GM12864 (cell line): Measurements from ENCODE around the gene PIP.
"Not testable (repeated sequence)": the region's sequence is repeated elsewhere in the genome, so short reads cannot be mapped to it uniquely, and the experiment has no call there.

Experiments
- DNase-seq: peaks from one replicate; pipeline ENCODE4 v3.0.0-alpha.2; 2011; ENCODE audit warnings: low read depth
- H3K4me3 ChIP-seq: 2 replicates; pipeline ENCODE4 v1.5.1; 2011; ENCODE audit warnings: mild to moderate bottlenecking, low read depth, low read length, control low read depth
- CTCF ChIP-seq: IDR thresholded peaks from 2 replicates; pipeline ENCODE4 v1.5.1; 2011; ENCODE audit warnings: low read depth, mild to moderate bottlenecking, moderate library complexity, low read length, control low read depth, inconsistent platforms; ENCODE audit errors: missing control alignments

PIP gene

GRCh38 chr7:143148651-143149050 lies 16.8 kb downstream of the PIP start:
- DNase-seq, result no peak
- TF ChIP-seq CTCF, result no peak
- no peak overlapping the region for H3K4me3 ChIP-seq

- not testable (repeated sequence) for DNase-seq, H3K4me3 ChIP-seq
These were observed 18.8 kb downstream of the PIP start for GRCh38 chr7:143150696-143151095.

GRCh38 chr7:143158617-143159016 lies 26.7 kb downstream of the PIP start:
- H3K4me3 ChIP-seq, DNase-seq: not testable (repeated sequence)

GRCh38 chr7:143171697-143172096 lies 39.8 kb downstream of the PIP start:
- no peak for TF ChIP-seq CTCF
- no peak for DNase-seq
- H3K4me3 ChIP-seq, result no peak overlapping the region

- TF ChIP-seq CTCF, result no peak
- DNase-seq, result no peak
- no peak overlapping the region for H3K4me3 ChIP-seq
These were observed 40.5 kb downstream of the PIP start for GRCh38 chr7:143172354-143172753.

- no peak overlapping the region for H3K4me3 ChIP-seq
- DNase-seq, result no peak
- no peak for TF ChIP-seq CTCF
These were observed 44.3 kb downstream of the PIP start for GRCh38 chr7:143176128-143176527.

- DNase-seq, result no peak
- no peak overlapping the region for H3K4me3 ChIP-seq
- TF ChIP-seq CTCF, result no peak
These were observed 45.7 kb downstream of the PIP start for GRCh38 chr7:143177374-143178119.

- H3K4me3 ChIP-seq, DNase-seq: not testable (repeated sequence)
These were observed 48.9 kb downstream of the PIP start for GRCh38 chr7:143180771-143181170.
